HG02885 (cell line): ENCODE measurements around the gene ZNF626.
"Not testable (repeated sequence)": the region's sequence is repeated elsewhere in the genome, so short reads cannot be mapped to it uniquely, and the experiment has no call there.

ENCODE experiments used
- ATAC-seq: cut with Tn5 transposase; IDR thresholded peaks from one replicate; pipeline ENCODE4 v1.9.1; 2021; ENCODE audit warnings: mild to moderate bottlenecking; ENCODE audit not compliant: unreplicated experiment, poor library complexity

Gene ZNF626

DNA sequence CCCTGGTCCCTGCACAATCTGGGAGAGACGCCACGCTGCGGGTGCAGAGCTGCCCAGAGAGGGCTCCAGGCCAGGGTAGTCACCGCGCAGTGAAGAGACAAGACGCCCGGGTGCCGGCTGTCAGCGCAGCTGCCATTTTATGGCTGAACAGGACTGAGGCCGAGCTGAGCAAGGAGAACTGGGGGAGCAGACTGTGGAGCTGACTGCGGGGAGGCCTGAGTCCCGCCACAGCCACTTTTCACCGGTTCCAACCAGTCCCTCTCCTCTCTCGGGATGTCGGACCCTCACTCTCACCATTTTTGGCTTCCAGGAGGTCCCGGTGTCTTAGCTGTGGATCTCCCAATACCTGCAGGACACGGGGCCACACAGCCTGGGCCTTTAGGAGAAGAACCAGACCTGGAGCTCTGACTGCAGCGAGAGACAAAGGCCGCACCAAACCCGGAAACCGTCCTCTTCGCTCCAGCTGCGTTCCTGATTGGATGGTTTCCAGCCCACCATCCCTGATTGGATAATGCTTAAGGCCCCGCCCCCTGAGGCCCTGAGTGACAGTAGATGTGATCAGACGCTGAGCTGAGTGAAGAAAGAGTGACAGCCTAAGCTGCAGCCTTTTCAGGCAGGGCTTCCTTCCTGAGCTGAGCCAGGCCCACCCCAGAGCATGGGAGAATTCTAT lies at the start of gene ZNF626:
ZNF626 (minus strand) TSS at position 422 of the 670 bp plus-strand sequence; CDS start at position 297, 125 bp downstream.
- peak; percentile 88 for ATAC-seq

DNA sequence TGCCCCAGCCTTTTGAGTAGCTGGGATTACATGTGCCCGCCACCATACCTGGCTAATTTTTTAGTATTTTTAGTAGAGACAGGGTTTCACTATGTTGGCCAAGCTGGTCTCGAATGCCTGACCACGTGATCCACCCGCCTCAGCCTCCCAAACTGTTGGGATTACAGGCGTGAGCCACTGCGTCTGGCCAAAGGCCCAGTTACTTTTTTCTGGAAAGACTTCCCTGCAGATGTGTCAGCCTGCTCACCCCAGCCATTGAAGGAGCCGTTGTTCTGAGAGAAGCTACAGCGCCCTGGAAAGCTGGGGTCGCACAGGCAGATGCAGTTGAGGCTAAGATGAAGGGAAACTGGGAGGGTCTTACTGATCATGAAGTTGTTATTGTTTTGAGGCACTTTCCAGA lies 7.9 kb upstream of the ZNF626 start:
- ATAC-seq = no peak

DNA sequence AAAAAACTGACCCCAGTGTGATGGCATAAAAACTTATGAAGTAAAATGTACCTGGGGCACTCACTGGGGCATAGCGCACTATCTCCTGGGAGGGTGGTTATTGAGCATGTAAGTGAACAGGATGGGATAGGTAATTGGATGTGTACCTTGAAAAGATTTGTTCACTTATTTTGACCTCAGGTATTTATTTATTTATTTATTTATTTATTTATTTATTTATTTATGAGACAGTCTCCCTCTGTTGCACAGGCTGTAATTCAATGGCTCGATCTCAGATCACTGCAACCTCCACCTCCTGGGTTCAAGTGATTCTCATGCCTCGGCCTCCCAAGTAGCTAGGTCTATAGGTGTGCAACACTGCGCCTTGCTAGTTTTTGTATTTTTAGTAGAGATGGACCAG lies 5.9 kb upstream of the ZNF626 start:
- ATAC-seq = no peak

DNA sequence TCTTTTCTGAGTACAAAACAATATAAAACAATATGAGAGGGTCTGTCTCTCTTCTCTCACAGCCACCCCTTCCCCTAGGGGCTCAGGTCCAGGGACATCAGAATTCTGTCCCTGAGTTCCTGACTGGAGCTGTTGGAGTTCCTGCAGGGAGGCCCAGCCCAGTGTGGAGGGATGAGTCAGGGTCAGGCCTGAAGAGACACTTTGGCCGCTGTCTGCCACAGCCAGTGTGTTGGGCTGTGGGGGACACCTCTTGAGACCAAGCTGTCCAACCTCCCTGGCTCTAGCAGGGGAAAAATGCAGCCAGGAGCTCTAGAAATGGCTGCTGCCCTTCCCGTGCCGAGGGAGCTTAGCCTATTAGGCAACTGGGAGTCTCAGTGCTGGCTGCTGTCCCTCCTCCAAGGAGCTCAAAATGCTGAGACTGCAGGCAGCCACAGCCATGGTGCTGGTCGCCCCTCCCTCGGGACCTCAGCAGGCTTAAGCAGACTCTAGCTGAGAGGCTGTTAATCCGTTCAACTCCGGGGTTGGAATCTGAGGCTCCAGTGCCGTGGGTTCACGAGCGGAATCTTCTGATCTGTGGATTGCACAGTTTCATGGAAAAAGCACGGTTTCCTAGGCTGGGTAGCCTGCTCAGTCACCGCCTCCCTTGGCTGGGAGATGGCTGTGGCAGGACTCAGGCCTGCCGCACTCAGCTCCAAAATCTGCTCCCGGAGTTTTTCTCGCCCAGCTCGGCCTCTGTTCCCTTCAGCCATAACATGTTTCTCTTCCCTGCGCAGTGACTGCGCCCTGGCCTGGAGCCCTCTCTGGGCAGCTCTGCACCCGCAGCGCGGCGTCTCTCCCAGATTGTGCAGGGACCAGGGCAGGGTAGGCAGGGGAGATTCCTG lies 3.8 kb upstream of the ZNF626 start:
- no peak for ATAC-seq

DNA sequence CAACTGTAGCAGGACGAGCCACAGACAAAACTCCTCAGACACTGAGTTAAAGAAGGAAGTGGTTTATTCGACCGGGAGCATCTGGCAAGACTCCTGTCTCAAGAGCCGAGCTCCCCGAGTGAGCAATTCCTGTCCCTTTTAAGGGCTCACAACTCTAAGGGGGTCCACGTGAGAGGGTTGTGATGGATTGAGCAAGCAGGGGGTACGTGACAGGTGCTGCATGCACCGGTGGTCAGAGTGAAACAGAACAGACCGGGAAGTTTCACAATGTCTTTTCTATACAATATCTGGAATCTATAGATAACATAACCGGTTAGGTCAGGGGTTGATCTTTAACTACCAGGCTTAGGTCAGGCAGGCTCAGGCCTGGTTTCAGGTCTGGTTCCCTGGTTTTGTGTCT lies 3.1 kb upstream of the ZNF626 start:
- ATAC-seq = not testable (repeated sequence)

DNA sequence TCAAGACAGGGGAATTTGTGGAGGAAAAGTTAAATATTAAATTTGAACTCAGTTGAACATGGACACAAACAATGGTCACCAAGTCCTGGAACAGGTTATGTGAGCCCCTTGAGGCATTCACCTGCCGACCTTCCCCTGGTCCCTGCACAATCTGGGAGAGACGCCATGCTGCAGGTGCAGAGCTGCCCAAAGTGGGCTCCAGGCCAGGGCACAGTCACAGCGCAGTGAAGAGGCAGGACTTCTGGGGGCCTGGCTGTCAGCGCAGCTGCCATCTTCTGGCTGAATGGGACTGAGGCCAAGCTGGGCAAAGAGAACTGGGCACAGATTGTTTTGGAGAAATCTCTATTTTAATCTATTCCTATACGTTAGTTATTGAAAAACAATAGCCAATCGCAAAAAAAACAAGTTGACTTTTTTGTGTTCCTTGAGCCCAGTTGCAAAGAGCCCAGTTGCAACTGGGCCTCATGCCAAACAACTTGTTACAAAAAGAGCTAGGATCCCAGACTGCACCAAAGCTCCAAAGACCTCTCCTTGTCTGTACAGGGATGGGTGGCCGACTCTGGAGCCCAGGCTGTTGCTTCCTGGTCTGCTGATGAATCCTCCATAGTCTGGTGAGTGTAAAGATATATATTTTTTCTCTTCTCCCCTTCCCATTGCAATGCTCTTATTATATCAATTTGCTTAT lies 1.2 kb upstream of the ZNF626 start:
- no peak for ATAC-seq

DNA sequence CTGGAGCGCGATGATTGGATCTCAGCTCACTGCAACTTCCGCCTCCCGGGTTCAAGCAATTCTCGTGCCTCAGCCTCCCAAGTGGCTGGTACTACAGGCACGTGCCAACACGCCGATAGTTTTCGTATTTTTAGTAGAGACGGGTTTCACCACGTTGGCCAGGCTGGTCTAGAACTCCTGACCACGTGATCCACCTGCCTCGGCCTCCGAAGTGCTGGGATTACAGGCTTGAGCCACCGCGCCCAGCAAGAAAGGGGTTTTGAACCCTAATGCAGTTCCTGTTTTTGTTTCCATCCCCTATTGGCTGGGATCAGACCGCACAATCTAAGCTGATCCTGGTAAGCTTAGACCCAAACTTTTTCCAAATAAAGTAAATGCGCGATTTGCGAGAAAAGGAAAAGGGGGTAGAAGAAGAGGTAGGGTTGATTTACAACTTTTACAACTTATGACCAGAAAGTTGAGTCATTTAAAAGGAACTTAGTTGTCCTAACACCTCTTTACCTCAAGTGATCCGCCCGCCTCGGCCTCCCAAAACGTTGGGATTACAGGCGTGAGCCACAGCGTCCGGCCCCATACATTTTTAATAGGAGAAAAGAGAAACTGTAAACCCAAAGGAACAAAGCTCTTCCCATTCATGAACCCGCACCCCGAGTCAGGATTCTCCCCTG lies 764 bp downstream of the ZNF626 start:
- ATAC-seq = no peak

DNA sequence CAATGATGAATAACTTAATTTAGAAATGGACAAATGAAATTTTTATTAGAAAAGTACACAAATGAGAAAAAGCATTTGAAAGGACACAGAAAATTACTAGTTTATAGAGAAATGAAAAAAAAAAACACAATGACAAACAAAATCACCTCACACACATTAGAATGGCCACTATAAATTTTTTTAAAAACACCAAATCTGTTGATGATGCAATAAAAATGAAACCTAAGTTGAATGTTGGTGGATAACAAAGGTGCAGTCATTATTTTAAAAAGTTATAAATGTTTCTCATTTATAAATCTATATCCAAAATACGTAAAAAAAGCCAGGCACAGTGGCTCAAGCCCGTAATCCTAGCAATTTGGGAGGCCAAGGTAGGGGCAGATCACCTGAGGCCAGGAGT lies 20.8 kb downstream of the ZNF626 start:
- no peak for ATAC-seq

DNA sequence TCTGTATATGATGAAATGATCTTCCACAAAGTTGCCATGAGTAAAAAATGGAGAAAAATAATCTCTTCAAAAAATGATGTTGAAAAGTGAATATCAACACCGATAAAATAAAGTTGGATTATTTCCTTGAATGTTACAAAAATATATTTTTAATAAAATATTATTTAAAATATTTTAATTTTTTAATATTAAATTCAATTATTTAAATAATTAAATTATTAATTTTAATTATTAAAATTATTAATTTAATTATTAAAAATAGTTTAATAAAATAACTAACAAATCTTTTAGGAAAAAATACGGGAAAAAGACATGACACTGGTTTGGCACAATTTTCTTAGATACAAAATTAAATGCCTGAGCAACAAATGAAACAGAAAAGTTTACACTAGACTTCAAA lies 21.3 kb downstream of the ZNF626 start:
- no peak for ATAC-seq

DNA sequence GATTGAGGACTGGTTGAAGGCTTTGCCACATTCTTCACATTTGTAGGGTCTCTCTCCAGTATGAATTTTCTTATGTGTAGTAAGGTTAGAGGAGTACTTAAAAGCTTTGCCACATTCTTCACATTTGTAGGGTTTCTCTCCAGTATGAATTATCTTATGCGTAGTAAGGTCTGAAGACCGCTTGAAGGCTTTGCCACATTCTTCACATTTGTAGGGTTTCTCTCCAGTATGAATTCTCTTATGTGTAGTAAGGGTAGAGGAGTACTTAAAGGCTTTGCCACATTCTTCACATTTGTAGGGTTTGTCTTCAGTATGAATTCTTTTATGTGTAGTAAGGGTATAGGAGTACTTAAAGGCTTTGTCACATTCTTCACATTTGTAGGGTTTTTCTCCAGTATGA lies 36.8 kb downstream of the ZNF626 start:
- ATAC-seq = not testable (repeated sequence)

DNA sequence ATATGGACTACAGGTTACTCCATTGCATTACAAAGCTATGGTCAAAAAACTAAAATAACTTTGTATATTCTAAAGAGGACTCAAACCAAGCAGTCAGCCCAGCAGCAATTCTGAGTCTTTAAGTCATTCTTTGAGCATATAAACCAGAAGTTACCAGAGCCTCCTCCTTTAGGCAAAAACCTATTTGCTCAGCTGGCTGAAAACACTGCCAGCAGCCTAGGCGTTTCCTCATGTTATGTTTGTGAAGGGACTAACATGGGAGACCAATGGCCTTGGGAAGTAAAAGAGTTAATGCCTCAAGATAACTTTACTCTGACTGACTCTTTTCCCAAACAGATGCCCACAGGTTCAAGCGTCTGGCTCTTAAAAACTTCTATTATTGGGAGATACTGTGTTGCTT lies 45.3 kb downstream of the ZNF626 start:
- no peak for ATAC-seq

DNA sequence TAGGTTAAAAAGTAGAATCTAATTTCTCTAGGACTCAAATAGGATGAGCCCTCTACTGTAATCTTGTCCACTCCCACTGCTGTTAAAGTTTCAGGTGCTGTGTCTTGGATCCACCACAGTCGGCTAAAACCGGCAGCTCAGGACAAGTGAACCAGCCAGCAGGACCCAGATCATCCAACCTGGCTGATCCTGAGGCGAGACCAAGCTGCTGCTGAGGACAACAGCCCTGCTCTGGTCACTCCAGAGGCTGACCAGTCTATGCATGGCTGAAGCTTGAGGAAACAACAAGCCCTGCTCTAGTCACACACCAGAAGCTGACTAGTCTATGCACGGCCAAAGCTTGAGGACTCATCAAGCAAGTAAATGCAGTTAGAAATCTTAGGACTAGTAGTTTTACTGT lies 46.4 kb downstream of the ZNF626 start:
- not testable (repeated sequence) for ATAC-seq

DNA sequence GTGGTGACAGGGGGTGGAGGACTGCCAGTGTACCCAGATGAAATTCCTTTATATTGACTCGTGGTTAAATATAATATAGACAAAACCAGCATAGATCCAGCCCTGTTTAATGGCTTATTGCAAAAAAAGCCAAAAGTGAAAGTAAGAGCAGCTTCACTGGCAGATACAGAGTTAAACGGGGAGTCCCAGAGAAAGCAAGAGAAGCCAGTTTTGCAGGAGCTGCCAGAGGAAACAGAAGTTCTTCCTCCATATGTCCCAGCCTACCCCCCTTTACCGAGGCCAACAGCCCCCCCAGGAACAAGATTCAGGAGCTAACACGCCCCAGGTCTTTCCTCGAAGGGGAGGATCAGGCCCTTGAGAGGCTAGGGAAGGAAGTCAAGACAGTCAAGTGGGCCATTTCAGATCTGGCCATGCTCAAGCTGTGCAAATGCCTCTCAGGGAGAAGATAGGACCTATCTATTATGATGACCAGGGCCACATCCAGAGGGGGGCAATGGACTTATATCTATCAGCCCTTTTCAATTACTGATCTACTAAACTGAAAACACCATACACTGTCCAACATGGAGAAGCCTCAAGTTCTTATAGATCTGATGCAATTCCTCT lies 48.6 kb downstream of the ZNF626 start:
- ATAC-seq = no peak

DNA sequence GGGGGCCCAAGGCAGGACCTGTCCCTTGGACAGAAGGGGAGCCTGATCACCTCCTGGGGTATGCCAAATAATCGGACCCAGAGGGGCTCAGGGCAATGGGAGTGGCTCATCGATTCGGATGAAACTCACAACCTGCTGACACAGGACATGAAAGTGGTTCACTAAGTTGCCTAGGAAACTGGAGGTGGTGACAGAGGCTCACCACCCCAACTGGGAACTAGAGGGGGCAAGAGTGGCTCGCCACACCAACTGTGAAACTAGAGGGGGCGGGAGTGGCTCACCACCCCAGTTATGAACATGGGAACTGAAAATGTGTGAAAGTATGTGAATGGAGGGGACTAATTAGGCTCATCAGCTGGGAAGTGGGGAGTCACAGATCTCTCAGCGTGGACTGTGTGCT lies 49.5 kb downstream of the ZNF626 start:
- ATAC-seq = no peak

DNA sequence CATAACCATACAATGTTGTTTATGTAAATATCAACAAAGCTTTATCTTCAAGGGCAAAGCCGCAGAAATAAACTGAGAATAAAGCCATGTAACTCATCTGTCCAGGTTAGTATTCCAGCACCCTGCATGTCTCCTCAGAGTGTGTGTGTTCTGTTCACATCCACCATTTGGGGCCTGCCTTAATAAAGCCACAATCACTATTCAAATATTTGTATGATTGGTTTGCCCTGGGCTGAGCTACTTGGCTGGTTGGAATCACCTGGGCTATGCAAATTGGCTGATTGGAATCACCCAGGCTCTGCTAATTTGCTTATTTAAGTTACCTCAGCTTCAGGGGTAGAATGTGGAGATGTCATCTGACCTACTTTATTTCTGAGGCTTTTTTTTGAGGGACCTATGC lies 53.4 kb downstream of the ZNF626 start:
- no peak for ATAC-seq
